Measurements from ENCODE around the gene TMPRSS6. TPM values are rescaled to one million over a fixed set of nuclear protein-coding genes. Genes with fewer than 3 reads are reported as not detected.

Gene TMPRSS6
- total RNA-seq, 1 experiment from 2014 or later = 0.79 TPM

- BruUV-seq (replicated peaks) = no TSS peak
- Histone ChIP-seq H3K4me3 (no peak overlapping the region), H3K36me3 (ENCODE audit: low read depth) (no peaks in the 10 kb centered on the region), H3K9me3 (ENCODE audit: insufficient read depth, low read depth) (no peaks in the 10 kb centered on the region), H3K27me3 (ENCODE audit: insufficient read depth, low read depth) (peaks cover 41% of the 10 kb centered on the region), H3K4me2 (no peak overlapping the region), H3K79me2 (ENCODE audit: low read depth) (no peaks in the 10 kb centered on the region), H3K27ac (no peak overlapping the region), H4K20me1 (ENCODE audit: insufficient read depth) (no peaks in the 10 kb centered on the region), H3F3A (ENCODE audit: insufficient read depth, low read depth) (no peaks in the 10 kb centered on the region), H3K4me1 (replicated peaks; ENCODE audit: insufficient read depth) (0 out of 2 replicates have a peak, but pooled peaks cover 7% of the 10 kb centered on the region), H2AFZ (no peak overlapping the region), H3K9me2 (ENCODE audit: insufficient read depth) (no peaks in the 10 kb centered on the region)
- CTCF ChIA-PET = no interaction called here
- POLR2A ChIA-PET (ENCODE audit: unreplicated experiment) = no interaction called here
- TF ChIP-seq EZH2 (IDR thresholded peaks at IDR 0.05; ENCODE audit: low read depth) (no peak), CTCF (conservative IDR thresholded peaks at IDR 0.05) (no peak)
- intact Hi-C loops (cut with micrococcal nuclease; ENCODE audit: unreplicated experiment) = no loop called here
- DNase-seq = no peak
These were observed 14.4 kb downstream of the TMPRSS6 start for GRCh38 chr22:37095113-37095512.

- Histone ChIP-seq H3K36me3 (ENCODE audit: low read depth) (no peaks in the 10 kb centered on the region), H2AFZ (no peak overlapping the region), H3K4me2 (no peak overlapping the region), H3K9me2 (ENCODE audit: insufficient read depth) (no peaks in the 10 kb centered on the region), H3K4me1 (replicated peaks; ENCODE audit: insufficient read depth) (0 out of 2 replicates have a peak, but pooled peaks cover 7% of the 10 kb centered on the region), H3K27me3 (ENCODE audit: insufficient read depth, low read depth) (peaks cover 41% of the 10 kb centered on the region), H3K27ac (no peak overlapping the region), H3K4me3 (no peak overlapping the region), H3K9me3 (ENCODE audit: insufficient read depth, low read depth) (no peaks in the 10 kb centered on the region), H3F3A (ENCODE audit: insufficient read depth, low read depth) (no peaks in the 10 kb centered on the region), H3K79me2 (ENCODE audit: low read depth) (no peaks in the 10 kb centered on the region), H4K20me1 (ENCODE audit: insufficient read depth) (no peaks in the 10 kb centered on the region)
- intact Hi-C loops (cut with micrococcal nuclease; ENCODE audit: unreplicated experiment) = no loop called here
- no peak for DNase-seq
- BruUV-seq (replicated peaks) = no TSS peak
- POLR2A ChIA-PET (ENCODE audit: unreplicated experiment) = no interaction called here
- CTCF ChIA-PET = no interaction called here
- TF ChIP-seq CTCF (conservative IDR thresholded peaks at IDR 0.05) (no peak), EZH2 (IDR thresholded peaks at IDR 0.05; ENCODE audit: low read depth) (no peak)
These were observed 15.3 kb downstream of the TMPRSS6 start for GRCh38 chr22:37094239-37094638.

GRCh38 chr22:37092997-37093396, 16.5 kb downstream of the TMPRSS6 start:
- Histone ChIP-seq H3K27me3 (ENCODE audit: insufficient read depth, low read depth) (peaks cover 49% of the 10 kb centered on the region), H3K4me1 (replicated peaks; ENCODE audit: insufficient read depth) (0 out of 2 replicates have a peak, but pooled peaks cover 7% of the 10 kb centered on the region), H4K20me1 (ENCODE audit: insufficient read depth) (no peaks in the 10 kb centered on the region), H2AFZ (no peak overlapping the region), H3K36me3 (ENCODE audit: low read depth) (no peaks in the 10 kb centered on the region), H3K27ac (no peak overlapping the region), H3K4me3 (no peak overlapping the region), H3K9me2 (ENCODE audit: insufficient read depth) (no peaks in the 10 kb centered on the region), H3F3A (ENCODE audit: insufficient read depth, low read depth) (no peaks in the 10 kb centered on the region), H3K9me3 (ENCODE audit: insufficient read depth, low read depth) (no peaks in the 10 kb centered on the region), H3K79me2 (ENCODE audit: low read depth) (no peaks in the 10 kb centered on the region), H3K4me2 (no peak overlapping the region)
- ChIA-PET CTCF (no interaction called here), POLR2A (ENCODE audit: unreplicated experiment) (no interaction called here)
- intact Hi-C loops (cut with micrococcal nuclease; ENCODE audit: unreplicated experiment) = no loop called here
- TF ChIP-seq CTCF (conservative IDR thresholded peaks at IDR 0.05) (no peak), EZH2 (IDR thresholded peaks at IDR 0.05; ENCODE audit: low read depth) (no peak)
- no peak for DNase-seq
- BruUV-seq (replicated peaks) = no TSS peak
